WTC11 (cell line): Measurements from ENCODE around the gene TTC28. TPM values are rescaled to one million over a fixed set of nuclear protein-coding genes. Genes with fewer than 3 reads are reported as not detected.

Experiments
- ATAC-seq: fragments of 200-7000 bp; cut with Tn5 transposase; 2 replicates; pipeline ENCODE4 v1.10.0; 2021; ENCODE audit warnings: mild to moderate bottlenecking, moderate library complexity
- CTCF ChIA-PET: fragments of 300-600 bp; sonication (Branson Sonifier 250); formaldehyde crosslinking; loops from one replicate; lab custom pipeline; 2021; ENCODE audit warnings: antibody characterized with exemption; lab: Charles Lee
- POLR2A ChIA-PET: fragments of 350-600 bp; sonication (Branson Sonifier 250); formaldehyde crosslinking; loops from one replicate; lab custom pipeline; 2021; ENCODE audit warnings: antibody characterized with exemption; lab: Charles Lee
- DNase-seq: peaks from one replicate; pipeline ENCODE4 v3.0.0; 2021; ENCODE audit warnings: low spot score
- H3K27ac Mint-ChIP-seq: 2 replicates; pipeline ENCODE4 v1.8.0; 2021; ENCODE audit warnings: mixed read lengths
- H3K27me3 Mint-ChIP-seq: 2 replicates; pipeline ENCODE4 v1.8.0; 2021; ENCODE audit warnings: low read depth, mild to moderate bottlenecking, moderate library complexity, mixed read lengths
- H3K36me3 Mint-ChIP-seq: 2 replicates; pipeline ENCODE4 v1.8.0; 2021; ENCODE audit warnings: mixed read lengths
- H3K4me1 Mint-ChIP-seq: 2 replicates; pipeline ENCODE4 v1.8.0; 2022; ENCODE audit warnings: mixed read lengths
- H3K4me3 Mint-ChIP-seq: 2 replicates; pipeline ENCODE4 v1.8.0; 2021; ENCODE audit warnings: mild to moderate bottlenecking, moderate library complexity, mixed read lengths
- H3K9me3 Mint-ChIP-seq: 2 replicates; pipeline ENCODE4 v1.8.0; 2021; ENCODE audit warnings: mixed read lengths
- AFF4 ChIP-seq: sonication (generic); formaldehyde crosslinking; IDR thresholded peaks from 2 replicates; pipeline ENCODE4 v1.8.1; 2023; ENCODE audit warnings: mild to moderate bottlenecking, missing genetic modification reagents, borderline replicate concordance
- CTCF ChIP-seq: fragments of 200-600 bp; IDR thresholded peaks from 2 replicates; pipeline ENCODE4 v1.8.0; 2022; ENCODE audit warnings: antibody characterized with exemption
- E2F1 ChIP-seq: sonication (generic); formaldehyde crosslinking; IDR thresholded peaks from 2 replicates; pipeline ENCODE4 v1.8.0; 2022; ENCODE audit warnings: mild to moderate bottlenecking, missing genetic modification reagents
- E2F4 ChIP-seq: sonication (generic); formaldehyde crosslinking; IDR thresholded peaks from 2 replicates; pipeline ENCODE4 v1.8.1; 2022; ENCODE audit warnings: low read depth, mild to moderate bottlenecking, moderate library complexity, missing genetic modification reagents, borderline replicate concordance
- ELF4 ChIP-seq: sonication (generic); formaldehyde crosslinking; IDR thresholded peaks from 2 replicates; pipeline ENCODE4 v1.8.1; 2022; ENCODE audit warnings: low read depth, mild to moderate bottlenecking, moderate library complexity, missing genetic modification reagents
- ERG ChIP-seq: fragments of 250-450 bp; sonication (Bioruptor Pico); IDR thresholded peaks from 2 replicates; pipeline ENCODE4 v1.8.0; 2021; ENCODE audit warnings: mild to moderate bottlenecking
- ESRRA ChIP-seq: sonication (generic); formaldehyde crosslinking; IDR thresholded peaks from 2 replicates; pipeline ENCODE4 v1.8.1; 2022; ENCODE audit warnings: mild to moderate bottlenecking, missing genetic modification reagents, borderline replicate concordance
- FOXP1 ChIP-seq: sonication (generic); formaldehyde crosslinking; IDR thresholded peaks from 2 replicates; pipeline ENCODE4 v1.8.0; 2022; ENCODE audit warnings: missing genetic modification reagents, mild to moderate bottlenecking, moderate library complexity, borderline replicate concordance
- MYBL2 ChIP-seq: sonication (generic); formaldehyde crosslinking; IDR thresholded peaks from 2 replicates; pipeline ENCODE4 v1.8.1; 2023; ENCODE audit warnings: mild to moderate bottlenecking, moderate library complexity, missing genetic modification reagents
- NFE2L1 ChIP-seq: sonication (generic); formaldehyde crosslinking; IDR thresholded peaks from 2 replicates; pipeline ENCODE4 v1.8.1; 2023; ENCODE audit warnings: missing genetic modification reagents
- RORB ChIP-seq: fragments of 250-450 bp; sonication (Bioruptor Pico); IDR thresholded peaks from 2 replicates; pipeline ENCODE4 v1.9.0; 2021; ENCODE audit warnings: mild to moderate bottlenecking
- TCF7 ChIP-seq: sonication (generic); formaldehyde crosslinking; IDR thresholded peaks from 2 replicates; pipeline ENCODE4 v1.8.0; 2022; ENCODE audit warnings: mild to moderate bottlenecking, low read depth, missing genetic modification reagents, moderate library complexity
- TP53 ChIP-seq: sonication (generic); formaldehyde crosslinking; IDR thresholded peaks from 2 replicates; pipeline ENCODE4 v1.8.1; 2023; ENCODE audit warnings: mild to moderate bottlenecking, missing genetic modification reagents
- ZNF219 ChIP-seq: sonication (generic); formaldehyde crosslinking; IDR thresholded peaks from 2 replicates; pipeline ENCODE4 v1.8.0; 2023; ENCODE audit warnings: missing genetic modification reagents, mild to moderate bottlenecking, borderline replicate concordance
- total RNA-seq: library from RNA; stranded (reverse); gene quantifications from 3 replicates; pipeline ENCODE4 v1.2.3, GENCODE V29; 2021

Gene TTC28
- total RNA-seq, 1 experiment from 2014 or later: 13.0 TPM

- ChIA-PET POLR2A (no interaction called here), CTCF (interaction anchor here (0.7 kb wide), 1 partner anchor 74 kb away, joined by 3 read pairs; no protein-coding TSS in a partner anchor)
- no peak for ATAC-seq
Observed at GRCh38 chr22:27993774-27994350, 685.8 kb downstream of the TTC28 start.

GRCh38 chr22:27993201-27993635 lies 686.4 kb downstream of the TTC28 start:
- ATAC-seq (no peak), DNase-seq (no peak)
- Mint-ChIP-seq H3K9me3 (no peaks in the 10 kb centered on the region), H3K27ac (no peak overlapping the region), H3K36me3 (no peaks in the 10 kb centered on the region), H3K27me3 (no peaks in the 10 kb centered on the region), H3K4me1 (peaks cover 20% of the 10 kb centered on the region), H3K4me3 (no peak overlapping the region)
- CTCF ChIA-PET: interaction anchor here (1.2 kb wide), 1 partner anchor 10 kb away, joined by 3 read pairs; no protein-coding TSS in a partner anchor
- POLR2A ChIA-PET: no interaction called here
- TF ChIP-seq CTCF (no peak), AFF4 (CRISPR knock-in tag) (no peak), TCF7 (no peak), RORB (no peak), ELF4 (no peak)

More at GRCh38 chr22:27993774-27994350, 685.8 kb downstream of the TTC28 start:
- Mint-ChIP-seq H3K27ac (no peak overlapping the region), H3K27me3 (no peaks in the 10 kb centered on the region), H3K9me3 (no peaks in the 10 kb centered on the region), H3K36me3 (no peaks in the 10 kb centered on the region), H3K4me1 (peaks cover 20% of the 10 kb centered on the region), H3K4me3 (no peak overlapping the region)
- no peak for DNase-seq
- TF ChIP-seq NFE2L1 (CRISPR knock-in tag) (no peak), MYBL2 (no peak), E2F1 (CRISPR knock-in tag) (no peak), RORB (no peak), TCF7 (no peak), TP53 (CRISPR knock-in tag) (no peak), AFF4 (CRISPR knock-in tag) (no peak), ERG (CRISPR knock-in tag) (no peak), ESRRA (no peak), FOXP1 (CRISPR knock-in tag) (no peak), ZNF219 (CRISPR knock-in tag) (no peak), E2F4 (CRISPR knock-in tag) (no peak)
